ENCODE measurements around the gene PFKP.

DNA sequence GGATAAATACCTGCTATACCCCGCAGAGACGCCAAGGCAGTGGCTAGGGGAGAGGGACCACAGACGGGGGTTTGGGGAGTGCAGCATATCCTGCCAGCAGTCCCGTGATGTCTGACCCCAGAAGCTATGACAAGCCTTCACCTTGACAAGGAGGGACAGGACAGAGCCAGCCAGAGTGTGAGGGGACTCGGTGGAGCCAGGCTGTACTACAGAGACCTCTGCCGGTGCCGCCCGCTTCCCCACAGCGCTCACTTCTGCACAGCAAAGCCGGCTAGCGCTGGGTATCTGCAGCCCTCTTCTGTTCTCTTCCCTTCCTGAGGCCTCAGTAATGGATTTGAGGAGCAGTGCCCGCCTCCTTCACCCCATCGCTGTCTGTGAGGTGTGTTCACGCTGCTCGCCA, 47.0 kb upstream of the PFKP start:
- TF ChIP-seq CTCF (IDR thresholded peaks at IDR 0.05): no peak
- TF ChIP-seq POLR2A (IDR thresholded peaks at IDR 0.05; ENCODE audit: low read depth): no peak
- no peak for TF ChIP-seq EP300 (IDR thresholded peaks at IDR 0.05)
- TF ChIP-seq POLR2AphosphoS5 (IDR thresholded peaks at IDR 0.05): no peak

All from esophagus muscularis mucosa (tissue), 4 donors.